Eye (tissue), 1 donor: ENCODE data around the gene KCNA3.
A peak's percentile ranks its signal among the peaks of the same experiment; 100 is the strongest.
"Not testable (repeated sequence)": the region's sequence is repeated elsewhere in the genome, so short reads cannot be mapped to it uniquely, and the experiment has no call there.

Source experiments
- DNase-seq: peaks from one replicate; pipeline ENCODE4 v3.0.0-alpha.2; 2015

KCNA3 gene

DNA sequence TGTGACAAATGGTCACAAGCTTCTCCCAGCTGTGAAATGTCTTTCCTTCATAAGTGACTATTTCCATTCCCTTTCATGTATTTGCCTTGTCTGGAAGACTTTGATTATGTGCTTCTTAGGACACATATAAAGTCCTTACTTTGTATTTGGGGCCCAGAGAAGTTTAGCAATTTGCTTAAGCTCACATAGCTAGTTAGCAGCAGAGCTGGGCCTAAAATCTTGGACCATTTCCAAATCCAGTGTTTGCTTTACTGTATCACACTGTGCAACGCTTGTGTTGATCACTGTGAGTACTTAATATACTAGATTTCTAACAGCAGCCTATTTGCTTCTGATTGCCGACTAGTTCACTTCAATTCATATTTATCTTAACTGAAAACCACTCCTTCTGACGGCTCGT lies 2.2 kb upstream of the KCNA3 start:
- DNase-seq, result no peak

DNA sequence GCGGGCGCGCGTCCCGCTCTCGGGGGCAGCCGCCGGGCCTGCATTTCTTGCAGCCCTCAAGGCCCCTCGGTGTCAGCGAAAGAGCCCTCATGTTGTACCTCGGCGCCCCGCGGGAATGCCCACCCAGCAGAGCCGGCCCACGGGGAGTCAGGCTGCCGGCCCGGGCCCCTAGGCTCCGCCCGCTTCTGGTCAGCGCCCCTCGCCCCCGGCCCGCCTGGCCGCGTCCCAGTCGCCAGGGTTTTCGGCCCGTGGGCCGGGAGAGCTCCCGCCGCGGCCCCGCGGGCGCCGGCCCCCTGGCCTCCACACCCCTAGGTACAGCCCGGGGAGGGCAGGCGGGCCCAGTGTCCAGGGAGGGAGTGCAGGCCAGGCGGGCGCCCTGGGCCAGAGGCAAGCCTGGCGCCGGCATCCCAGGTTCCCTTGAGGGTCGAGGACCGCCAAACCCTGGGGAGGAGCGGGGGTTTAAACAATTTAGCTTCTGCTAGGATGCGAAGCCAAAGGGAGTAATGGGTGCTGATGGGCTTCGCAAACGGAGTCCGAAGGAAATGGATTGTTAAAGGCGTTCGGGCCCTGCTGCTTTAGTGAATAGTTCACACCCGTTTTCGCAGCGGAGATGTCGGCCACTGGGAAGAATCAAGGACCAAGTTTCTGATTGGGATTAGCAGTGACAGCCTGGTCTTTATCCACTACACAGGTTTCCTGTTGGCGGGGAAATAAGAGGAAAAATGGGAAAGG lies 486 bp upstream of the KCNA3 start:
- peak; percentile 76 for DNase-seq

DNA sequence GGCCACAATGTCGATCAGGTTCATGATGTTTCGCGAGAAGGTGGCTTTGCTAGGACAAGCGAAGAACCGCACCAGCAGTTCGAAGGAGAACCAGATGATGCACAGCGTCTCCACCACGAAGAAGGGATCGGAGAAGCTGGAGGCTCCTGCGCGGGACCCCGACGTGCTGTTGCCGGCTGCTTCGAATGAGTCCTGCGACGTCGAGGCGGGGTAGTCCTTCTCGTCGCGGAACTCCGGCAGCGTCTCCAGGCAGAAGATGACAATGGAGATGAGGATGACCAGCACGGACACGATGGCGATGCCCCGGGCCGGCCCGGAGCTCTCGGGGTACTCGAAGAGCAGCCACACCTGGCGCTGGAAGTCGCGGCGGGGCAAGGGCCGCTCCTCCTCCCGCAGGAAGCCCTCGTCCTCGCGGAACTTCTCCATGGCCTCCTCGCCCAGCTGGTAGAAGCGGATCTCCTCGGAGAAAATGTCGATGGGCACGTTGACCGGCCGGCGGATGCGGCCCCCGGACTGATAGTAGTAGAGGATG lies 869 bp downstream of the KCNA3 start:
- DNase-seq, result peak; percentile 2

DNA sequence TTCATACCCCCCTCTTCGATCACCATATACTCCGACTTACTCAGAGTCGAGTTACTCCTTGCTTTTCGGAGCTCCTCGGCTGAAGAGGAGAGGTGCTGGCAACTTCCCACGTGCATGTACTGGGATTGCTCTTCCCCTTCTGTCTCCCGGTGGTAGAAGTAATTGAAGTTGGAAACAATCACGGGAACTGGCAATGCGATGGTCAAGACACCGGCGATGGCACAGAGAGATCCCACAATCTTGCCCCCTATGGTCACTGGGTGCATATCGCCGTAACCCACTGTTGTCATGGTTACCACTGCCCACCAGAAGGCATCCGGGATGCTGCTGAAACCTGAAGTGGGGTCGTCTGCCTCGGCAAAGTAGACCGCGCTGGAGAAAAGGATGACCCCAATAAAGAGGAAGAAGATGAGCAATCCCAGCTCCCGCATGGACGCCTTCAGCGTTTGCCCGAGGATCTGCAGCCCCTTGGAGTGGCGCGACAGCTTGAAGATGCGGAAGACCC lies 1.5 kb downstream of the KCNA3 start:
- peak; percentile 9 for DNase-seq

DNA sequence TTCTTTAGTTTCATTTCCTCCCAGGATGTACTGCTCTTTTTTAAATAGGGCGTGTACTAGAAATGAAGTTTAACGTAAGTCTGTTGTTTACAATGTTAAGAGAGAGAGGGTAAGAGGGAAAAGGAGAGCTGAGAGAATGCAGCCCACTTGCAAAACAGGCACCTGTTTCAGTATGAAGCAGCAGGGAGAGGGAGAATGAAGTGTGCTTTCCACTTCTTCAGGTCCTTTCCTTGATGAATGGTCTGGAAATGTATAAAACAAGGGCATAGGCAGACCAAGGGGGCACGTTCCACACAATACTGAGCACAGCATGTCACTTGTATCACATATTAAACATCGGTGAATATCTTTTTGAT lies 2.0 kb downstream of the KCNA3 start:
- DNase-seq, result peak; percentile 9

DNA sequence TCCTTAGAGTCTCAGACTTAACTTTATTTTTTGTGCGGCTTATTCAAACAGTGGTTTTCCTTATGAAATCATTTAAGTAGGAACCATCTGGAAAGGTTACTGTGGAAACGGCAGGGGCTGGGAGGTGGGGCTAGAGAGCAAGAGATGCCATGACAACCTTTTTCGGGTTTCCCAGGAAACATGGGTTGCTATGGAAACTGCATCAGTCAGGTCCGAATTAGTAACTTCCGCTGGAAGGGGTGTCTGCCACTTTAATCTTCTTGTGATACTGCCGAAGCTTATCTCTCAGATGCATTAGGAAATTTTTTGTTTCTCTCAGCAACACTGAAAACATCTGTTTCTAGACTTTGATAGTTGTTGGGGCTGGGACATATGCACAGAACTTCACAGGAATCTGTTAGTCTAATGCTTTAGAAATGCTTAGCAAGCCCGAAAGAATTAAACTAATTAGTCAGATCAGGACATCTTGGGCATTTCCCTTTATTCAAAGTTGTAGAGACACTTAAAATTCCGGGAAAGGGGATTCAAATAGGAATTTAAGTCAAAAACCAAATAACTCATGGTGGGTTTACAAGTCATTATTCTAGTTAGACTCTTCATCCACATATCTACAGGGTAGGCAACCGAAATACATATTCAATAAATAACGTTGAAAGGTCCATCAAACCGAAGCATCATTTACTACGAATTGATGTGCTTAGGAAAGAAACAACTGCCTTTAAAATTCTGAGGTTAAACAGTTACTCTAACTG lies 2.6 kb downstream of the KCNA3 start:
- DNase-seq, result peak; percentile 84

DNA sequence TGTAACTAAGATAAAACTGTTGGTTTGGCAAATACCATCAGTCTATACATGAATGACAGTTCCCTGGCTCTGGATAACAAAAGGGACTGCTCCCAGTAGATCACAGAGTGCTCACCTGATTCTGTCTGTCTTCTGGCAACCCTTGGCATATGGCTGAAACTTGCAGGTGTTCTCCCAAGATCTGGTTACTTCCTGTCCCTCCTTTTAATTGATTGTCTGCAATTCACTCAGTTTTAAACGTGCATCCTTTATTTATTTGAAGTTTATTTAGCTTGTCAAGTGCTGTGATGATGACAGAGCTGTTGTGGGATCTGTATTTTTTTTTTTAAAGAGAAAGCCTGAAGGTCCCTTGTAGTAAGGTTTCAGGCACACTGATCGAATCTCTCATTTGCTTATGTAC lies 3.4 kb downstream of the KCNA3 start:
- DNase-seq, result no peak

DNA sequence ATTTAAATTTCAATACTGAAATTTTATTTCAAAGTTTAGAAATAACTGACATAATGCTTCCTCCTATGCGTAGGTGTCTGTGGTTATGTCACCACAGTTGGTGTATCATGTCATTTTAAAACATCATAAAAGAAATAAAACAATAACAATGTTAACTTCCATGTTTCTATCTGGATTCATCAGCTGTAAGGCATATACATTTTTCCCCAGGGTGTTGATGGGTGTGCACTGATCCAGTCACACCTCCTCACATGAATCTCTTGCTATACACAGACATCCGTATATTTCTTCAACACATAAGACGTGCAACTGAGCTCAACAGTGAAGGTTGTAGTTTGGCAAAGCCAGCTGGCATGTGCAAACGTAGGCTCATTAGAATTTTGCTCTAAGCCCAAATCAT lies 6.2 kb downstream of the KCNA3 start:
- no peak for DNase-seq

DNA sequence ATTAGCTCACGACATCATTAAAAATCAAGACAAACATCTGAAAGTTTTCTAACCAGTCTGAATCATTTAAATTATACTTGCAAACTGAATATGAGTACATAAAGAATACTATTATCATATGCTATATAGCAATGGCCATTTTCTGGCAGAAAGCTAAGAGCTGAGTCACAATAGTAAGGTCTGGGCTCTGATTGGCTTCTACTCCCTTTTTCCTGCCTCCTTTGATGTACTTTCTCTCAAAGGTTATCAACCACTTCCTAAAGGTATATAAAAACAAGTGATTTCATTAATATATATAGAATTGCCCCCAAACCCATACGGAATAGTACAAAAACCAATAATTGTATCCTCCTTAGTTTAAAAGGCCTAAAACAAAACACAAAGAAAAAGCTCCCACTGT lies 7.0 kb downstream of the KCNA3 start:
- no peak for DNase-seq

DNA sequence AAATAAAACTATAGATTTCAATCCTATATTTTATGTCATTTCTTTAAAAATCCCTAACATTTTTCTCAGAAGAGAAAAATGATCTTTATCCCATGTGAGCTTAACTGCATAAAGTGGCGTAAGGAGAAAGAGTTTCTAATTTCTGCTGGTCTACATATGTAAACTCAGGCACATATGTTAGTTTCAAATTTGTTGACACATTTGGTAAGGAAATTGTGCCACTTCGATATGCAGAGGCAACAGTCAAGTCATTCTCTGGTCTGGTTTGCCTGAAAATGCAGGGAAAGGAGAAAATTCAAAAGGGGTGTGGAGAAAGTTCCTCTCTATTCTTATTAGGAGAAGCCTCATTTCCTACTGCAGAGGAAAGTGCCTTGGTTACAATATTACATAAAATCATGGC lies 11.5 kb downstream of the KCNA3 start:
- DNase-seq, result no peak

DNA sequence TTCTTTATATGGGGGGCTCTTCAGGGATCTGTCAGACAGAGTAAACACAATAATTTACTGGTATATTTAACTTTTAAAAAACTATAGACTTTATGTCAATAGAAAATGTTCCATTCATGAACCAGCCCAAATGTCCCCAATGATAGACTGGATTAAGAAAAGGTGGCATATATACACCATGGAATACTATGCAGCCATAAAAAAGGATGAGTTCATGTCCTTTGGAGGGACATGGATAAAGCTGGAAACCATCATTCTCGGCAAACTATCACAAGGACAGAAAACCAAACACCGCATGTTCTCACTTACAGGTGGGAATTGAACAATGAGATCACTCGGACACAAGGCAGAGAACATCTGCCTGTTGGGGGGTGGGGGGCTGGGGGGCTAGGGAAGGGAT lies 15.2 kb downstream of the KCNA3 start:
- DNase-seq, result not testable (repeated sequence)

DNA sequence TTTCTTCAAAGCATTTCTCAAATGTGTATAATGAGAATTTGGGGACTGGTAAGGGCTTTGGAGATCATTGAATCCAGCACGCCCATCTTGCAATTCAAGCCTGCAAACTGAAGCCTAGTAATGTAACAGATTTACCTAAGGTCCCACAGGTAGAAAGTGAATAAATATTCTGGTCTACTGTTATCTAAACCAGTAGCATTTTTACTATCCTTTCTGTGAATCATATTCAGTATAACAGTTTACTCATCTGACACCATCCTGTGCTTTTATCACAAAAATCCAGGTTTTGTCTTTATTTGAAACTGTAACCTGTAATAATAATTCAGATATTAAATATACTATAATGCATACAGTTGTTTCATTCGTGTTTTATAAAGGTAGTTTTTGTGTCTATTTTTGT lies 17.4 kb downstream of the KCNA3 start:
- DNase-seq, result no peak

DNA sequence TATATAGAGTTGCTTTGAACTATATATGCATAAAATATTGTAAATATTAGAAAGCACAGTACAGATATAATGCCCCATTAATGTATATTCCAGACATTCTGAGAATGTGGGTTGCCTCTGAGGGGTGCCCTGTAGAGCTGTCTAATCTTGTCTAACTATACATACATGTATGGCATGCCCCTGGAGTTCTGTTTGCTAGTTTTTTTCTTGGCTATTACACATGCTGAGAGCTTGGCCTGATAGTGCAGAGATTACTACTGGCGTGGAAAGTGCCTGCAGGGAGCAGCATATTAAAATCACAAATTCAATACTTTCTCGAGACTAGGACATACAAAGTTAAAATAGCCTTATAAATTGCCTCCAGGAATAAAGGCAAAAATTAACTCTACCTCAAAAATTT lies 24.1 kb downstream of the KCNA3 start:
- DNase-seq, result no peak

DNA sequence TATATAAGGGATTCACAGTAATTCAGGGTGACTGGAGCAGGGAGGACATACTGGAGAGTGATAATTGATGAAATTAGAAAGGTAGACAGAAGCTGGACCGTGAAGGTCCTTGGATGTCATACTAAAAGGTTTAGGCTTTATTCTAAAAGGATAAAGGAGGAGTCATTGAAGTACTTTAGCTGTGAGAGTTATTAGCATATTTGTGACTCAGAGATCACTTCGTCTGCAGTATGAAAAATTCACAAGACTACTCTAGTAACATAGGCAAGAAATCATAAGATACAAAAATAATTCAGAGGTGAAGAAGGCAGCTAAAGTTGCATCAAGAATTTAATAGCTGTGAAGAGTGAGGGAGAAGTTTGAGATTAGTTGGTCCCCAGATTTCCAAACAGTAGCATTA lies 26.3 kb downstream of the KCNA3 start:
- DNase-seq, result no peak

DNA sequence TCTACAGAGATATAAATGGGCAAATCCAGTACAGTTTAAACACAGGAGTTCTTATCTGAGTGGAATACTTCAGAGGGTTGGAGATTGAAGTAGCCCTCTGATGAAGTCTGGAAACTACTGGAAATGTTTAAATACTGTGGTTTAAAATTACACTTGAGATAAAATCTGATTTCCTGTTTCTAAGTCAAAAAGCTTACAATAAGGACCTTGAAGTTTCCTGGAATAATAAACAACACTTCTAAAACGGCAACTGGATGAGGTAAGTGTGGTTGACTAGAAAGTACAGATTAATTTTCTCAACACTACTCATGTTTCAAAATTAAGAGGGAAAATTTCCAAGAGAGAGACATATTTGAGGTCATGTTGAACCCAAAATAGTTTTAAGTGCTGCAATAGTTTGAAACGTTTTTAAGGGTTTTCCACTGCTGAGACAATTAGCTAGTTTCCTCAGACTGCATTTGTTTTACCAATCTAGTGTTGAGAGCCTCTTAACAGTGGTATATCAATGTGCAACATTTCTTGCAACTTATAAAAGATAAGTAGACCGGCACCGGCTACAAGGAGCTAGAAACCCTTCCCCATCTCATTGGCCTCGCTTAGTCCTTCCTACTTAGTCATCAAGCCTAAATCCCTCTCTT lies 27.4 kb downstream of the KCNA3 start:
- DNase-seq, result no peak

DNA sequence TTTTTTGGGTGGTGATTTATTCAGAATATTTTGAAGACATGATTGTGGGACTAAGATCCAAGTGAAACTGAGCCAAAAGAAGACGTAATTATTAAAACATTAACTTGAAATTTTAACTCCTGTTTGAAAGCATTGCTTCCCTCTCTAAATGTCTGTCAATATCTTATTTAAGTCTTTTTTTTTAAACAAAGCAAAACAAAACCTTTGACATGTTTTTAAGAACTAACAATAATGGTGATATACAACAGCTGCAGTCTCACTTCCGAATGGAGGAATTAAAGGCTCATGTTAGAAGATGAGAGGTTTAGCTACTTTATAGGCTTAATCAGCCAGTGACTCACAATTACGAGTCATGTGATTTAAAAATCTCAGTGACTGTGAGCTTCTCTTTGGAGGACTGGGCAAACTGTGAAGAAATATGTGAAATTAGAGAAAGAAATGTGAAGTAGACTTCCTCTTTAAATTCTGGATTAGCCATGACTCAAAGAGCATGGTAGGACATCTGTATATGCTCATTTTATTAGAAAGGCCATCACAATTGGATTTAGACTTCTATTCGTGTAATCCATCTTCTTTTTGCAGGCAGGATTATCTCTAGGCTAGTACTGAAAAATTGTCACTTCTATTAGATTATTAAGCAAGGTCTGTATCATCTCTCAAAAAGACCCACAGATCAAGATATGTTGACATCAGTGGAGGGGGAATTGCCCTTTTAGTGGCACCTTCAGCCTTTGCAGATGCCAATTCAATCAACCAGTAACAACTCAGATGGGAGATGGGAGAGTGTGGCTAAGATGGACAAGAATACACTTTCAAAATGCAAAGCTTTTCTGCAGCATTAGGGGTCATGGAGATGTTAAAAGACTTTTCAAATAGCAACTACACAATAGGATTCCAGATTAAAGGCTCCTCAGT lies 28.7 kb downstream of the KCNA3 start:
- DNase-seq, result no peak

DNA sequence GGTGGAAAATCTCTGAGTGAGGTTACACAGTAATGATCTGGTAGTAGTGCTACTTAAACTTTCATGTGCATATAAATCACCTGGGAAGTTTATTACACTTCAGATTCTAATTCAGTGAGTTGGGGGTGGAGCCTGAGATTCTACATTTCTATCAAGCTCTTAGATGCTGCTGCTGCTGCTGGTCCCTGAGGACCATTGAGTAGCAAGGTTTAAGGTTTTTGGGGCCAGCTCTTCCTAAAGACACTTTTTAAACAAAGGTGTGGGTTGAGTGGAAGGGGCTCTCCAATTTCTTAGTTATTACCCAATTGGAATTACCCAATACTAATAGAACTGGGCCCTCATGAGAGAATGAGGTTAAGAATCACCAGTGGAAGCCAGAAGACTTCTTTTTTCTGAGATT lies 29.5 kb downstream of the KCNA3 start:
- no peak for DNase-seq

DNA sequence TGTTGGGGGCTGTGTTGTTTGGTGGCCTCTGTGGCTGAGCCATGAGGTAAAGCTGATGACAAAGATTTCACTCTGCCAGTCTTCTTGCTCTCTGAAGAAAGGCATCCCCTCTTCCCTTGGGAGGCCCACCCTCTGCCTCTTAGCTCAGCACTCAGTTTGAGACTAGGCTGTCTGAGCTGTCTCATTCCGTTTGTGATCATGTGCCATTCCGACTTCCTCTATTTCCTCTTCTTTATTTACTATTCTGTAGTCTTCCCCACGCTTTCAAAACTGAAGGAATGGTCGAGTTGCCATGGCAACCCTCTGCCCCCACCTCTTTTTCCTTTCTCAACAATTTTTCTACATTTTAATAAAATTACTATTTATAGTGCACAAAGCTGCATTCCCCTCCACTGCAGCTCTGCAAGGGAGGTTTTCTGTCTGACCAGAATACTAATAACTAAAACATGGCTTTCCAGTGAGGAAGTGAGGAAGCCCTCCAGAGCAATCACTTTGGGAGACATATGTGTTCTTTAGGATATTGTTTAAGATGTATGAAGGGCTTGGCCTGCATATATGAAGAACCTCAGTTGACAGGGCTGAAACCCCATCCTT lies 30.8 kb downstream of the KCNA3 start:
- no peak for DNase-seq

DNA sequence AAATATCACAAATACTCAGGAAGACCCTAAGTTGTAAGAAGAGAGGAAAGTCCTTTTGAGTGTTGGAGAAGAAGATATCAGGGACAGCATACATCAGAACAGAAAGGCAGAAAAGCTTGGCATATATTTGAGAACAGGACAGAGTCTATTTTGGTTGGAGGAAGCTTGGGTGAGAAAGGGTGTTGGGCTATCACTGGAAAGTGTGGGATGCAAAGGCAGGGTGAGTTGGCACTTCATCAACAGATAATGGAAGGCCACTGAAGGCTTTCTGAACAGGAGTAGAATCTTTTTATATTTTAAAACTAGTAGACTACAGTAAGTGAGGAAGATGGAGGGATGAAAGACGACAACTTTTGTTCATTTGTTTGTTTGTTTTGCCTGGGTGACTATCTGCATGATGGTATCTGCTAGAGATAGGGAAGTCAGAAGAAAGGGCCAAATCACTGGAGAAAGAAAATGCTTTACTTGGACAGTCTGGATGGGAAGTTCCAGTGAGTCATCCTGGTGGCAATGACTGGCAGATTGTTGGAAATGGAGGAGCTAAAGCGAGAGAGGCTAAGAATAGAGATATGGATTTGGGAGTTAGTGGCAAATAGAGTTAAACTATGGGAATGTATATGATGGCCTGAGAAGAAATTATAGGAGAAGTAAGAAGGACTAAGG lies 34.9 kb downstream of the KCNA3 start:
- DNase-seq, result no peak

DNA sequence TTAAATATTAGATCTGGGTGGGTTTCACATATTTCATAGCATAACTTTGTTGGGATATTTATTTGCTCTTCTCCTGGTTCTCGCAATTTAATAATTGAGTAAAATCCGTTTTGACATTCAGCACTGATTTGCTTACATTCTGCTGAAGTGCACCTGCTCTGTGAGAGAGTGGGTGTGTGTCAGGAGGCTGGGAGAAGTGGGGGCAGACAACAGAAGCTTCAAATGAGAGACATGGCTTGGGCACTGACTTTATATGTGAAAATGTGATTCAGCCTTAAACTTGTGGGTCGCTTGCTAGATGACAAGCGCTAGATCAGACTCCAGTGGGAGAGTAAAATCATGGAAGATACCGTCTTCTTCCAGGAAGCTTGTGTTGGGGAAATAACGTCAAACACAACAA lies 36.2 kb downstream of the KCNA3 start:
- no peak for DNase-seq

DNA sequence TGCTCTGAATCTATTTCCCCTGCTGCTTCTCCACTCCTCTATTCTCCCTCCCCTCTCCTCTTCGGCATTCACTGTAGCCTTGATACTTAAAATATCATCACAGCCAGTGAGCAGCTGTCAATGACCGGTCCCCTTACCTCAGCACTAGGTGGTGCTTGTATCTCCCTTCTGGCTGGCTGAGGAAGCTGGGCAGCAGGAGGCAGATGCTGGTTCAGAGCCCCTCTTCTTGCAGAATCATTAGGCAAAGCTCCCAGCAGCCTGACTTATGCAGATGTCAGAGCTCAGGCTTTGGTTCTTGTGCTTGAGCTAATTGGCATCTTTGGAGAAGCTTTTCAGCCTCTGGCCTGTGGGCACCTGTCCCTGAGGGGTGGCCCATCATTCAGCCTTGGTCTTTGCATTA lies 36.7 kb downstream of the KCNA3 start:
- no peak for DNase-seq

DNA sequence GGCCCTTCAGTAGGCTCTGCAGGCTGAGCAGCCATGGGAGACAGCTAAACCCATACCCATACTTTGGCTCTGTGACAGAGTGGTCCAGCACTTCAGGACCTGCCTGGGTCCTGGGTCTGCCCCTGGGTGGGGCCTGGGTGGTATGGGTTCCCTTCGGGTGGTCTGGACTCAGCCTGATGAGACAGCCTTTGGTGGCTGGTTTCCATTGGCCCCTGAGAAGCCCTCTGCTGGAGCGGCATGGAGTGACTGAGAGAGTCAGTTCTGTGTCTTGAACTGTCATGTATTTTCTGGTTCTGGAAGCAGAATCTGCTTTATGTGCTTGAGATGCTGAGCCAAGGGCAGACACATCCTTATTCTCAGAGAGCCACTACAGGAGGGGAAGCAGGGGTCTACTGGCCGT lies 37.3 kb downstream of the KCNA3 start:
- DNase-seq, result no peak
